Liver (tissue), 9 donors: ENCODE data around the gene UBE2U. TPM values are rescaled to one million over a fixed set of nuclear protein-coding genes. Genes with fewer than 3 reads are reported as not detected.

Experiments
- DNase-seq: peaks from one replicate; pipeline ENCODE4 v3.0.0-alpha.2; 2017; ENCODE audit warnings: low spot score
- H3K27ac ChIP-seq, 2 donors: one replicate each; pipeline ENCODE4 v1.7.0; 2013; ENCODE audit warnings: inconsistent platforms in 2 of 2, low read length in 2 of 2, control low read depth in 1 of 2, low read depth in 1 of 2, mild to moderate bottlenecking in 1 of 2
- H3K27me3 ChIP-seq, 4 donors: one replicate each; pipeline versions ENCODE4 v1.6.1 to v1.7.0; 2013; ENCODE audit warnings: low read length in 3 of 4, inconsistent platforms in 1 of 4, mild to moderate bottlenecking in 1 of 4, moderate library complexity in 1 of 4; ENCODE audit not compliant: control insufficient read depth in 4 of 4, insufficient read depth in 4 of 4
- H3K36me3 ChIP-seq, 4 donors: one replicate each; pipeline versions ENCODE4 v1.6.1 to v1.7.0; 2013; ENCODE audit warnings: low read length in 3 of 4, mild to moderate bottlenecking in 3 of 4, low read depth in 1 of 4, moderate library complexity in 1 of 4; ENCODE audit not compliant: control insufficient read depth in 4 of 4, insufficient read depth in 3 of 4
- H3K4me1 ChIP-seq, 4 donors: one replicate each; pipeline versions ENCODE4 v1.6.1 to v1.7.0; 2013; ENCODE audit warnings: low read length in 3 of 4, mild to moderate bottlenecking in 3 of 4, moderate library complexity in 1 of 4; ENCODE audit not compliant: control insufficient read depth in 4 of 4, insufficient read depth in 4 of 4
- H3K4me3 ChIP-seq, 3 donors: one replicate each; pipeline versions ENCODE4 v1.6.1 to v1.7.0; 2013; ENCODE audit warnings: low read length in 3 of 3, control low read depth in 1 of 3, low read depth in 1 of 3, mild to moderate bottlenecking in 1 of 3
- H3K9ac ChIP-seq, 2 donors: one replicate each; pipeline ENCODE4 v1.7.0; 2013; ENCODE audit warnings: low read length in 2 of 2, mild to moderate bottlenecking in 2 of 2, moderate library complexity in 2 of 2, control low read depth in 1 of 2, low read depth in 1 of 2
- H3K9me3 ChIP-seq, 4 donors: one replicate each; pipeline versions ENCODE4 v1.6.1 to v1.7.0; 2013; ENCODE audit warnings: low read length in 3 of 4; ENCODE audit not compliant: control insufficient read depth in 4 of 4
- CTCF ChIP-seq: fragments of 150-350 bp; IDR thresholded peaks from 2 replicates; pipeline ENCODE4 v1.5.1; 2017; ENCODE audit warnings: improper control_type of control experiment, low read depth, low read length; ENCODE audit not compliant: missing input control
- EGR1 ChIP-seq, 2 donors: IDR thresholded peaks; 2 replicates each; pipeline ENCODE4 v1.6.1; 2016 to 2018; ENCODE audit warnings: antibody characterized with exemption in 2 of 2, low read depth in 2 of 2
- FOXA1 ChIP-seq: IDR thresholded peaks from 2 replicates; pipeline ENCODE4 v1.6.1; 2016; ENCODE audit warnings: antibody characterized with exemption
- FOXA2 ChIP-seq: IDR thresholded peaks from 2 replicates; pipeline ENCODE4 v1.6.1; 2016; ENCODE audit warnings: antibody characterized with exemption
- GABPA ChIP-seq, 2 donors: IDR thresholded peaks in 1 of 2; conservative IDR thresholded peaks in 1 of 2; 2 replicates each; pipeline ENCODE4 v1.6.1; 2016; ENCODE audit warnings: antibody characterized with exemption in 2 of 2, mild to moderate bottlenecking in 1 of 2, moderate library complexity in 1 of 2
- HNF4A ChIP-seq, 2 donors: conservative IDR thresholded peaks; 2 replicates each; pipeline ENCODE4 v1.6.1; 2016; ENCODE audit warnings: antibody characterized with exemption in 2 of 2, mild to moderate bottlenecking in 2 of 2
- HNF4G ChIP-seq: IDR thresholded peaks from 2 replicates; pipeline ENCODE4 v1.6.1; 2016; ENCODE audit warnings: antibody characterized with exemption
- JUND ChIP-seq, 2 donors: IDR thresholded peaks; 2 replicates each; pipeline ENCODE4 v1.6.1; 2016; ENCODE audit warnings: antibody characterized with exemption in 2 of 2
- NR2F2 ChIP-seq: IDR thresholded peaks from 2 replicates; pipeline ENCODE4 v1.6.1; 2016; ENCODE audit warnings: antibody characterized with exemption
- RAD21 ChIP-seq, 2 donors: IDR thresholded peaks; 2 replicates each; pipeline ENCODE4 v1.6.1; 2016; ENCODE audit warnings: antibody characterized with exemption in 2 of 2, mild to moderate bottlenecking in 2 of 2
- REST ChIP-seq: IDR thresholded peaks from 2 replicates; pipeline ENCODE4 v1.6.1; 2016; ENCODE audit warnings: antibody characterized with exemption, mild to moderate bottlenecking
- RXRA ChIP-seq, 2 donors: IDR thresholded peaks; 2 replicates each; pipeline ENCODE4 v1.6.1; 2017 to 2018; ENCODE audit warnings: antibody characterized with exemption in 2 of 2, mild to moderate bottlenecking in 1 of 2
- SP1 ChIP-seq: IDR thresholded peaks from 2 replicates; pipeline ENCODE4 v1.6.1; 2018; ENCODE audit warnings: antibody characterized with exemption, mild to moderate bottlenecking
- TAF1 ChIP-seq: conservative IDR thresholded peaks from 2 replicates; pipeline ENCODE4 v1.6.1; 2016; ENCODE audit warnings: antibody characterized with exemption, mild to moderate bottlenecking
- YY1 ChIP-seq: IDR thresholded peaks from 2 replicates; pipeline ENCODE4 v1.6.1; 2016; ENCODE audit warnings: antibody characterized with exemption, mild to moderate bottlenecking
- WGBS: extraction: QIAGEN DNeasy Blood & Tissue Kit; methylation state at CpG from one replicate; pipeline ENCODE4 v1.1.7; 2013; 5-methylcytosine and 5-hydroxymethylcytosine counted together
- polyA plus RNA-seq, 2 donors: library from polyadenylated mRNA; stranded (reverse) in 1 of 2; unstranded in 1 of 2; fragments of 200-250 nt in 1 of 2; fragments of >200 nt in 1 of 2; fragmentation: Nextera tagmentation in 1 of 2; extraction: Ambion mirVana in 1 of 2; gene quantifications; one replicate each; pipeline versions ENCODE4 v1.2.1 to v1.2.3, GENCODE V29; 2013 to 2015
- total RNA-seq, 2 donors: library from RNA; depleted of rRNA; stranded (reverse); fragments of >200 nt; gene quantifications; one replicate each; pipeline ENCODE4 v1.2.3, GENCODE V29; 2014
- TF ChIP-seq, protein P1 (sequence below): IDR thresholded peaks from 2 replicates; pipeline ENCODE4 v1.6.1; 2016; ENCODE audit warnings: antibody characterized with exemption
- TF ChIP-seq, protein P2 (sequence below): IDR thresholded peaks from 2 replicates; pipeline ENCODE4 v1.6.1; 2016; ENCODE audit warnings: antibody characterized with exemption
- TF ChIP-seq, protein P3 (sequence below): IDR thresholded peaks from 2 replicates; pipeline ENCODE4 v1.6.1; 2016; ENCODE audit warnings: antibody characterized with exemption
- donor health status: healthy.
- donor health status: healthy.
- donor health status: healthy.
- donor health status: healthy.
- donor health status: healthy.

UBE2U gene
- total and polyA plus RNA-seq, 4 donors: not detected

DNA sequence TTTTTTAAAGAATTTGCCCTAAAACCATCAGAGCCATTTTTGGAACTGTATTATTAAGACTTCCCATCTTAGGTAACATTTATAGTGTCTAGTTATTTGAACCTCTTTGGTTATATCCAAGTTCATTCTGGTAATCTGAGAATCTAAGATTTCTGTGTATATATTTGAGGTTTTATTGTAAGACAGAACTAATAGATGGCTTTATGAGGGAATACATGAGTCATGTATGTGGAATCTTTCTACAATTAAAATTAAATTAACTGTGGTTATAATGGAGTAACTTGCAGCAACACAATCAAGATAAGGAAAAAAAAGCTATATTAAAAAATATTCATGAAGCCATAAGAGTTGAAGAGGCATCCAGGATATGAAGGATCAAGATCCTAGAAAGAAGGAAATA lies 92.1 kb downstream of the UBE2U start:
- no peaks in the 10 kb centered on the region for H3K36me3 ChIP-seq
- H3K27ac ChIP-seq: no peak overlapping the region
- no peaks in the 10 kb centered on the region for H3K4me1 ChIP-seq
- peaks cover 2 to 11% (median 3%) of the 10 kb centered on the region in 4 donors for H3K9me3 ChIP-seq
- no peak for TF ChIP-seq FOXA2
- TF ChIP-seq, protein P1, sequence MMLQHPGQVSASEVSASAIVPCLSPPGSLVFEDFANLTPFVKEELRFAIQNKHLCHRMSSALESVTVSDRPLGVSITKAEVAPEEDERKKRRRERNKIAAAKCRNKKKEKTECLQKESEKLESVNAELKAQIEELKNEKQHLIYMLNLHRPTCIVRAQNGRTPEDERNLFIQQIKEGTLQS: no peak
- no peak for TF ChIP-seq HNF4G
- TF ChIP-seq, protein P2, sequence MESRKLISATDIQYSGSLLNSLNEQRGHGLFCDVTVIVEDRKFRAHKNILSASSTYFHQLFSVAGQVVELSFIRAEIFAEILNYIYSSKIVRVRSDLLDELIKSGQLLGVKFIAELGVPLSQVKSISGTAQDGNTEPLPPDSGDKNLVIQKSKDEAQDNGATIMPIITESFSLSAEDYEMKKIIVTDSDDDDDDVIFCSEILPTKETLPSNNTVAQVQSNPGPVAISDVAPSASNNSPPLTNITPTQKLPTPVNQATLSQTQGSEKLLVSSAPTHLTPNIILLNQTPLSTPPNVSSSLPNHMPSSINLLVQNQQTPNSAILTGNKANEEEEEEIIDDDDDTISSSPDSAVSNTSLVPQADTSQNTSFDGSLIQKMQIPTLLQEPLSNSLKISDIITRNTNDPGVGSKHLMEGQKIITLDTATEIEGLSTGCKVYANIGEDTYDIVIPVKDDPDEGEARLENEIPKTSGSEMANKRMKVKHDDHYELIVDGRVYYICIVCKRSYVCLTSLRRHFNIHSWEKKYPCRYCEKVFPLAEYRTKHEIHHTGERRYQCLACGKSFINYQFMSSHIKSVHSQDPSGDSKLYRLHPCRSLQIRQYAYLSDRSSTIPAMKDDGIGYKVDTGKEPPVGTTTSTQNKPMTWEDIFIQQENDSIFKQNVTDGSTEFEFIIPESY: no peak
- no peak for TF ChIP-seq SP1
- TF ChIP-seq NR2F2: no peak
- TF ChIP-seq, protein P3, sequence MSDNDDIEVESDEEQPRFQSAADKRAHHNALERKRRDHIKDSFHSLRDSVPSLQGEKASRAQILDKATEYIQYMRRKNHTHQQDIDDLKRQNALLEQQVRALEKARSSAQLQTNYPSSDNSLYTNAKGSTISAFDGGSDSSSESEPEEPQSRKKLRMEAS: no peak
- TF ChIP-seq RXRA (IDR thresholded peaks at IDR 0.05): no peak
- no peak for TF ChIP-seq CTCF
- TF ChIP-seq JUND (IDR thresholded peaks at IDR 0.05): no peak
- no peak for TF ChIP-seq RAD21 (IDR thresholded peaks at IDR 0.05)
- no peak for TF ChIP-seq EGR1 (IDR thresholded peaks at IDR 0.05; ENCODE audit: low read depth in 2 of 2)
- no peak for TF ChIP-seq HNF4A (conservative IDR thresholded peaks at IDR 0.05)
- TF ChIP-seq GABPA (IDR thresholded peaks at IDR 0.05 in 1 of 2, conservative IDR thresholded peaks at IDR 0.05 in 1 of 2): no peak
- H3K27me3 ChIP-seq: no peaks in the 10 kb centered on the region
- no peak overlapping the region for H3K9ac ChIP-seq
- no peak for DNase-seq
- H3K4me3 ChIP-seq: no peak overlapping the region

DNA sequence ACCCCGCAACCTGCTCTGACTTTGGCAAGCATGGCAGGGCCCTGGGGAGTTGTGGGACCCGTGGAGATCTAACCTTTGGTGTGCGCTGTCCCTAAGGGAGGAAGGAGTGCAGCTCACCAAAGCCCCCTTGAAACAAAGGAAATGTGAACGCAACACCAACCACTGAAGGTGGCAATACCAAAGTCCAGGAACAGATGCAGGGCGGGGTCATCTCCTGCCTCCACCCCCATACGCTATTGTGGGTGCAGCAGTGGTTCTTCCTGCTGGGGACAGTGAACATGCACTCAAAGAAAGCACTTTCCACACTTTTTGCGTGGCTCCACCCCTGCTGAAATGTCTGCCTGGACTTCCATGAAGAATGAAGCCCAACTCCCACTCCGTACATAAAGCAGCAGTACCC lies 93.0 kb downstream of the UBE2U start:
- no peaks in the 10 kb centered on the region for H3K36me3 ChIP-seq
- no peak for DNase-seq
- no peak overlapping the region for H3K27ac ChIP-seq
- H3K4me1 ChIP-seq: no peaks in the 10 kb centered on the region
- no peak overlapping the region for H3K4me3 ChIP-seq
- H3K27me3 ChIP-seq: no peaks in the 10 kb centered on the region
- H3K9me3 ChIP-seq: peaks cover 2 to 11% (median 3%) of the 10 kb centered on the region in 4 donors
- no peak overlapping the region for H3K9ac ChIP-seq
- TF ChIP-seq RAD21 (IDR thresholded peaks at IDR 0.05) (no peak), EGR1 (IDR thresholded peaks at IDR 0.05; ENCODE audit: low read depth in 2 of 2) (no peak), HNF4G (no peak), REST (no peak), RXRA (IDR thresholded peaks at IDR 0.05) (no peak), GABPA (IDR thresholded peaks at IDR 0.05 in 1 of 2, conservative IDR thresholded peaks at IDR 0.05 in 1 of 2) (no peak), SP1 (no peak), HNF4A (conservative IDR thresholded peaks at IDR 0.05) (no peak), YY1 (no peak), FOXA1 (no peak), CTCF (no peak), TAF1 (no peak), NR2F2 (no peak), FOXA2 (no peak), JUND (IDR thresholded peaks at IDR 0.05) (no peak)
- TF ChIP-seq, protein P1: no peak
- TF ChIP-seq, protein P3: no peak
- TF ChIP-seq, protein P2: no peak
- 90% methylated on average over 8 of the region's 8 CpGs for WGBS
